ENCODE measurements around the gene AIMP1. TPM values are rescaled to one million over a fixed set of nuclear protein-coding genes. Genes with fewer than 3 reads are reported as not detected.
A peak's percentile ranks its signal among the peaks of the same experiment; 100 is the strongest.

AIMP1 gene
- total RNA-seq, 1 experiment from 2014 or later, result 52.5 TPM

DNA sequence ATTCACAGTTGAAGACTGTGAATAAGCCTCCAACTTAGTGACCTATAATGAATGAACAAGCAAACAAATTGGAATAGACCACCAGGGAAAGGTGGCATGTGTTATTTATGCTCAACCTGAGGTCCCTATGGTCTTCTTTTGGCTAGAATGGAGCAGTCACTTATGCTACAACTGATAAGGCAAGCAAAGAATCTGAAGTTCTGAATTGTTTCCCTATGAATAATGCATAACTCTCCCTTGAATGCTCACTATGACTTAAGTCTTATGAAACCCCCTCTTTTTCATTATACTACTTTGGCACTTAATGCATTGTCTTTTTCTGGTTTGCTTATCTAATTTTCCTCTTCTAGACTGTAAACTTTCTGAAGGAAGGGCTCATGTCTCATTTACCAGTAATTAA is 49.7 kb downstream of the AIMP1 start (continued):
- TF ChIP-seq, protein P1, sequence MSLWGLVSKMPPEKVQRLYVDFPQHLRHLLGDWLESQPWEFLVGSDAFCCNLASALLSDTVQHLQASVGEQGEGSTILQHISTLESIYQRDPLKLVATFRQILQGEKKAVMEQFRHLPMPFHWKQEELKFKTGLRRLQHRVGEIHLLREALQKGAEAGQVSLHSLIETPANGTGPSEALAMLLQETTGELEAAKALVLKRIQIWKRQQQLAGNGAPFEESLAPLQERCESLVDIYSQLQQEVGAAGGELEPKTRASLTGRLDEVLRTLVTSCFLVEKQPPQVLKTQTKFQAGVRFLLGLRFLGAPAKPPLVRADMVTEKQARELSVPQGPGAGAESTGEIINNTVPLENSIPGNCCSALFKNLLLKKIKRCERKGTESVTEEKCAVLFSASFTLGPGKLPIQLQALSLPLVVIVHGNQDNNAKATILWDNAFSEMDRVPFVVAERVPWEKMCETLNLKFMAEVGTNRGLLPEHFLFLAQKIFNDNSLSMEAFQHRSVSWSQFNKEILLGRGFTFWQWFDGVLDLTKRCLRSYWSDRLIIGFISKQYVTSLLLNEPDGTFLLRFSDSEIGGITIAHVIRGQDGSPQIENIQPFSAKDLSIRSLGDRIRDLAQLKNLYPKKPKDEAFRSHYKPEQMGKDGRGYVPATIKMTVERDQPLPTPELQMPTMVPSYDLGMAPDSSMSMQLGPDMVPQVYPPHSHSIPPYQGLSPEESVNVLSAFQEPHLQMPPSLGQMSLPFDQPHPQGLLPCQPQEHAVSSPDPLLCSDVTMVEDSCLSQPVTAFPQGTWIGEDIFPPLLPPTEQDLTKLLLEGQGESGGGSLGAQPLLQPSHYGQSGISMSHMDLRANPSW (CRISPR knock-in tag; conservative IDR thresholded peaks at IDR 0.05; ENCODE audit: low read depth), result no peak
- TF ChIP-seq JUN (CRISPR knock-in tag; IDR thresholded peaks at IDR 0.05) (no peak), FOXJ3 (CRISPR knock-in tag; IDR thresholded peaks at IDR 0.05; ENCODE audit: borderline replicate concordance) (no peak), SOX15 (CRISPR knock-in tag; IDR thresholded peaks at IDR 0.05) (no peak)
- TF ChIP-seq, protein P2, sequence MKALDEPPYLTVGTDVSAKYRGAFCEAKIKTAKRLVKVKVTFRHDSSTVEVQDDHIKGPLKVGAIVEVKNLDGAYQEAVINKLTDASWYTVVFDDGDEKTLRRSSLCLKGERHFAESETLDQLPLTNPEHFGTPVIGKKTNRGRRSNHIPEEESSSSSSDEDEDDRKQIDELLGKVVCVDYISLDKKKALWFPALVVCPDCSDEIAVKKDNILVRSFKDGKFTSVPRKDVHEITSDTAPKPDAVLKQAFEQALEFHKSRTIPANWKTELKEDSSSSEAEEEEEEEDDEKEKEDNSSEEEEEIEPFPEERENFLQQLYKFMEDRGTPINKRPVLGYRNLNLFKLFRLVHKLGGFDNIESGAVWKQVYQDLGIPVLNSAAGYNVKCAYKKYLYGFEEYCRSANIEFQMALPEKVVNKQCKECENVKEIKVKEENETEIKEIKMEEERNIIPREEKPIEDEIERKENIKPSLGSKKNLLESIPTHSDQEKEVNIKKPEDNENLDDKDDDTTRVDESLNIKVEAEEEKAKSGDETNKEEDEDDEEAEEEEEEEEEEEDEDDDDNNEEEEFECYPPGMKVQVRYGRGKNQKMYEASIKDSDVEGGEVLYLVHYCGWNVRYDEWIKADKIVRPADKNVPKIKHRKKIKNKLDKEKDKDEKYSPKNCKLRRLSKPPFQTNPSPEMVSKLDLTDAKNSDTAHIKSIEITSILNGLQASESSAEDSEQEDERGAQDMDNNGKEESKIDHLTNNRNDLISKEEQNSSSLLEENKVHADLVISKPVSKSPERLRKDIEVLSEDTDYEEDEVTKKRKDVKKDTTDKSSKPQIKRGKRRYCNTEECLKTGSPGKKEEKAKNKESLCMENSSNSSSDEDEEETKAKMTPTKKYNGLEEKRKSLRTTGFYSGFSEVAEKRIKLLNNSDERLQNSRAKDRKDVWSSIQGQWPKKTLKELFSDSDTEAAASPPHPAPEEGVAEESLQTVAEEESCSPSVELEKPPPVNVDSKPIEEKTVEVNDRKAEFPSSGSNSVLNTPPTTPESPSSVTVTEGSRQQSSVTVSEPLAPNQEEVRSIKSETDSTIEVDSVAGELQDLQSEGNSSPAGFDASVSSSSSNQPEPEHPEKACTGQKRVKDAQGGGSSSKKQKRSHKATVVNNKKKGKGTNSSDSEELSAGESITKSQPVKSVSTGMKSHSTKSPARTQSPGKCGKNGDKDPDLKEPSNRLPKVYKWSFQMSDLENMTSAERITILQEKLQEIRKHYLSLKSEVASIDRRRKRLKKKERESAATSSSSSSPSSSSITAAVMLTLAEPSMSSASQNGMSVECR (CRISPR knock-in tag; IDR thresholded peaks at IDR 0.05; ENCODE audit: borderline replicate concordance), result no peak
- TF ChIP-seq, protein P3, sequence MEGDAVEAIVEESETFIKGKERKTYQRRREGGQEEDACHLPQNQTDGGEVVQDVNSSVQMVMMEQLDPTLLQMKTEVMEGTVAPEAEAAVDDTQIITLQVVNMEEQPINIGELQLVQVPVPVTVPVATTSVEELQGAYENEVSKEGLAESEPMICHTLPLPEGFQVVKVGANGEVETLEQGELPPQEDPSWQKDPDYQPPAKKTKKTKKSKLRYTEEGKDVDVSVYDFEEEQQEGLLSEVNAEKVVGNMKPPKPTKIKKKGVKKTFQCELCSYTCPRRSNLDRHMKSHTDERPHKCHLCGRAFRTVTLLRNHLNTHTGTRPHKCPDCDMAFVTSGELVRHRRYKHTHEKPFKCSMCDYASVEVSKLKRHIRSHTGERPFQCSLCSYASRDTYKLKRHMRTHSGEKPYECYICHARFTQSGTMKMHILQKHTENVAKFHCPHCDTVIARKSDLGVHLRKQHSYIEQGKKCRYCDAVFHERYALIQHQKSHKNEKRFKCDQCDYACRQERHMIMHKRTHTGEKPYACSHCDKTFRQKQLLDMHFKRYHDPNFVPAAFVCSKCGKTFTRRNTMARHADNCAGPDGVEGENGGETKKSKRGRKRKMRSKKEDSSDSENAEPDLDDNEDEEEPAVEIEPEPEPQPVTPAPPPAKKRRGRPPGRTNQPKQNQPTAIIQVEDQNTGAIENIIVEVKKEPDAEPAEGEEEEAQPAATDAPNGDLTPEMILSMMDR (IDR thresholded peaks at IDR 0.05), result no peak
- TF ChIP-seq, protein P4, sequence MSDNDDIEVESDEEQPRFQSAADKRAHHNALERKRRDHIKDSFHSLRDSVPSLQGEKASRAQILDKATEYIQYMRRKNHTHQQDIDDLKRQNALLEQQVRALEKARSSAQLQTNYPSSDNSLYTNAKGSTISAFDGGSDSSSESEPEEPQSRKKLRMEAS (CRISPR knock-in tag; IDR thresholded peaks at IDR 0.05), result no peak
- TF ChIP-seq, protein P5, sequence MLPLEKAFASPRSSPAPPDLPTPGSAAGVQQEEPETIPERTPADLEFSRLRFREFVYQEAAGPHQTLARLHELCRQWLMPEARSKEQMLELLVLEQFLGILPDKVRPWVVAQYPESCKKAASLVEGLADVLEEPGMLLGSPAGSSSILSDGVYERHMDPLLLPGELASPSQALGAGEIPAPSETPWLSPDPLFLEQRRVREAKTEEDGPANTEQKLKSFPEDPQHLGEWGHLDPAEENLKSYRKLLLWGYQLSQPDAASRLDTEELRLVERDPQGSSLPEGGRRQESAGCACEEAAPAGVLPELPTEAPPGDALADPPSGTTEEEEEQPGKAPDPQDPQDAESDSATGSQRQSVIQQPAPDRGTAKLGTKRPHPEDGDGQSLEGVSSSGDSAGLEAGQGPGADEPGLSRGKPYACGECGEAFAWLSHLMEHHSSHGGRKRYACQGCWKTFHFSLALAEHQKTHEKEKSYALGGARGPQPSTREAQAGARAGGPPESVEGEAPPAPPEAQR (CRISPR knock-in tag; IDR thresholded peaks at IDR 0.05), result no peak
- TF ChIP-seq, protein P6, sequence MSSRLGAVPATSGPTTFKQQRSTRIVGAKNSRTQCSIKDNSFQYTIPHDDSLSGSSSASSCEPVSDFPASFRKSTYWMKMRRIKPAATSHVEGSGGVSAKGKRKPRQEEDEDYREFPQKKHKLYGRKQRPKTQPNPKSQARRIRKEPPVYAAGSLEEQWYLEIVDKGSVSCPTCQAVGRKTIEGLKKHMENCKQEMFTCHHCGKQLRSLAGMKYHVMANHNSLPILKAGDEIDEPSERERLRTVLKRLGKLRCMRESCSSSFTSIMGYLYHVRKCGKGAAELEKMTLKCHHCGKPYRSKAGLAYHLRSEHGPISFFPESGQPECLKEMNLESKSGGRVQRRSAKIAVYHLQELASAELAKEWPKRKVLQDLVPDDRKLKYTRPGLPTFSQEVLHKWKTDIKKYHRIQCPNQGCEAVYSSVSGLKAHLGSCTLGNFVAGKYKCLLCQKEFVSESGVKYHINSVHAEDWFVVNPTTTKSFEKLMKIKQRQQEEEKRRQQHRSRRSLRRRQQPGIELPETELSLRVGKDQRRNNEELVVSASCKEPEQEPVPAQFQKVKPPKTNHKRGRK (CRISPR knock-in tag; IDR thresholded peaks at IDR 0.05; ENCODE audit: borderline replicate concordance), result no peak

DNA sequence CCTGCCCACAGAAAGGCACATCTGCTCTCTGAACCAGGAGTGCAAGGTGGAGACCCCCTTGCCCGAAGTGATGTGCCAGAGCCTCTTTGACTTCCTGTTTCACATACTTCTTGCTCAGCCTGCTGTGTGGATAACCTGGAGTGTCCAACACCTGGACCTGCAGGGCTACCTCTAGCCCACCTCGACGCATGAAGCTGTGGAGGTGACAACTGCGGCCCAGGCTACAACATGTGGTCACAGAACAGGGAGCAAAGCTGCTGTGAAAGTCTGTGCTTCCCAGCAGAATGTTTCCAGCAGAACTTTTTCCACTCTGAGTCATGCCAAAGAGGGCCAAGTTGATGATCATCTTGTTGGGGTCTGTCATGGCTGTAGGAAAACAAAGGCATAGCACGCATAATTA is 50.7 kb downstream of the AIMP1 start:
- Mint-ChIP-seq H3K27ac (no peak overlapping the region), H3K4me1 (peaks cover 12% of the 10 kb centered on the region), H3K27me3 (ENCODE audit: low read depth) (no peaks in the 10 kb centered on the region), H3K9me3 (no peaks in the 10 kb centered on the region), H3K4me3 (no peak overlapping the region), H3K36me3 (no peaks in the 10 kb centered on the region)
- DNase-seq (ENCODE audit: low spot score) (no peak), ATAC-seq (no peak)
- ChIA-PET POLR2A (no interaction called here), CTCF (no interaction called here)
- no peak for TF ChIP-seq GTF2I (CRISPR knock-in tag; conservative IDR thresholded peaks at IDR 0.05)
- 0 out of 2 replicates have a peak, but pooled peaks have one; percentile 0 for TF ChIP-seq HMGA2 (CRISPR knock-in tag; IDR thresholded peaks at IDR 0.05)
